ENCODE measurements around the gene PIP4K2B.
"Not testable (repeated sequence)": the region's sequence is repeated elsewhere in the genome, so short reads cannot be mapped to it uniquely, and the experiment has no call there.

The PIP4K2B gene

DNA sequence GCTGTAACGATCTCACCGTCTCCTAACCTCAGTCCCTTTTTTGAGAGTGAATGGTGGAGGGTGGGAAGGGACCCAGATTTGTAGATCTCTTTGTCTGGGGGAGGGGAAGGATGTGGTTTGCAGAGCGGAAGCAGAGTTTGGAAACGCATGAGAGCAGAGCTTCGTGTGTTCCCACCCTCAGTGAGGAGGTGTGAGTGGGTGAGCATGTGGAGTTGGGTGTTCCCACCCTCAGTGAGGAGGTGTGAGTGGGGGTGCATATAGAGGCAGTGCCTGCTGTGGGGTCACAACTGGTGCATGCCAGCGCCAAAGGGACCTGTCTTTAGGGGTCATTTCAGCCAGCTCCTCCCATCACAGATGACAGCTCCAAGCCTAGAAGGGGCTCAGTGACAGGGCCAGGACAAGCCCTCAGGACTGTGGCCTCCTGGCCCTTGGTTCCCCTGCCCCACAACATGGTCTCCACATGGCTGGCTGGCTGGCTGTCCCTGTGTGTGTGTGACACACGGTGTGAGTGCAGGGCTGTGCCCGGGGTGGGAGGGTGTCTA lies 71.0 kb downstream of the PIP4K2B start:
- no peak for DNase-seq

GRCh38 chr17:38727736-38728135 lies 71.6 kb downstream of the PIP4K2B start:
- no peak for DNase-seq

DNA sequence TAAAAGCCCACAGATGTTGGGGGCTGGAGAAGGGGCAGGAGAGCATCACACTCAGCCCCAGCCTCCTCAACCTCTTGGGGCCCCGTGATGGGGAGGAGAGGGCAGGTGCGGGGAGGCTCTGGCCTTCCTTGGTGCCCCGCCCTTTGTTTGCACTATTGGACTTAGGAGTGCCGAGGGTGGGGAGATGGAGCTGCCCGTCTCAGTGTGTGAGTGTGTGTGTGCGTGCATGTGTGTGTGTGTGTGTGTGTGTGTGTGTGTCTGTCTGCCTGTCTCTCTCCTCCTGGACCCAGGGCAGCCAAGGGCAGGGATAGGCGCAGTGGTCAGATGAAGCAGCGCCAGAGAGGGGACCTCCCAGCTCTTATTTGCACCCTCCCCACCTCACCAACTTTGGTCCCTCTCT lies 73.2 kb downstream of the PIP4K2B start:
- DNase-seq = not testable (repeated sequence)

DNA sequence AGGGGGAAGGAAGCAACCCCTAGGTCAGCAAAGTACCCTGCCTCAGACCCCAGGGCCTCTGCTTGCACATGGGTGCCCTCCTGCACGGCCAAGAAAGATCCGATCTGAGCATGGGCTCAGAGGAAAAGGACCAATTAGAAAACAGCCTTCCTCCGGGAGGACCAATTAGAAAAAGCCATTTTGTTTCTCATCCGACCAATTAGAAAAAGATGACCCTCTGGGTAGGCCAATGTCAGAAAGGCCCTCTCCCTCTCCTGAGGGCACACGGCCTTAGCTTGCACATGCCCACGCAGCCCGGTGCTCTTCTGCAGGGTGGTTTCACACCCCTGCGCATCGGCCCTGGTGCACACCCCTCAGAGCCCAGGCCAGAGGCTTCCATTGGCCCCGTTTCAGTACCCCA lies 74.3 kb downstream of the PIP4K2B start:
- DNase-seq = no peak

GRCh38 chr17:38724337-38724988 lies 74.9 kb downstream of the PIP4K2B start:
- peak in 1 of 2 experiments; percentile 65 for DNase-seq

DNA sequence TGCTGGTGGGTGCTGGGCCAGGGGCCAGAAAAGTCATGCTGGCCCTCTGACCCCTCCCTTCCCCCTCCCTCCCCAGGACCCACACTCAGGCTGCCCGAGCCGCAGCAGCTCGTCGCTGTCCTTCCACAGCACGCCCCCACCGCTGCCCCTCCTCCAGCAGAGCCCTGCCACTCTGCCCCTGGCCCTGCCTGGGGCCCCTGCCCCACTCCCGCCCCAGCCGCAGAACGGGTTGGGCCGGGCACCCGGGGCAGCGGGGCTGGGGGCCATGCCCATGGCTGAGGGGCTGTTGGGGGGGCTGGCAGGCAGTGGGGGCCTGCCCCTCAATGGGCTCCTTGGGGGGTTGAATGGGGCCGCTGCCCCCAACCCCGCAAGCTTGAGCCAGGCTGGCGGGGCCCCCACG lies 77.6 kb downstream of the PIP4K2B start:
- no peak for DNase-seq

DNA sequence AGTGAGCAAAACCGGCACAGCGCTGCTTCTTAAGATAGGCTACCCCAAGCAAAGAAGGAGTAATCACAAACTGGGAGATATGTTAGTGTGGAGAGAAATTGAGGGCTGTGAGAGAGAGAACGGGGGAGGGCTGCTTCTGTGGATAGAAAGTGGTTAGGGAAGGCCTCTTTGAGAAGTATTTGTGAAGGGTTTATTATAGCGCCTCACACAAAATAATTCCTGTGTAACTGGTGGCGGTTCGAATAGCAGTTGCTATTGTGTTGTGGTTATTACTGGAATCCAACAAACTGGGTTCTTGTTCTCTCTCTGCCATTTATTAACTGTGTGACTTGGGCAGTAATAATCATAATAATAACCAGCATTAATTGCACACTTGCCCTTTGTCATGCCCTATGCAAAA lies 78.4 kb downstream of the PIP4K2B start:
- DNase-seq = no peak

GRCh38 chr17:38719943-38720641 lies 79.3 kb downstream of the PIP4K2B start:
- no peak for DNase-seq

DNA sequence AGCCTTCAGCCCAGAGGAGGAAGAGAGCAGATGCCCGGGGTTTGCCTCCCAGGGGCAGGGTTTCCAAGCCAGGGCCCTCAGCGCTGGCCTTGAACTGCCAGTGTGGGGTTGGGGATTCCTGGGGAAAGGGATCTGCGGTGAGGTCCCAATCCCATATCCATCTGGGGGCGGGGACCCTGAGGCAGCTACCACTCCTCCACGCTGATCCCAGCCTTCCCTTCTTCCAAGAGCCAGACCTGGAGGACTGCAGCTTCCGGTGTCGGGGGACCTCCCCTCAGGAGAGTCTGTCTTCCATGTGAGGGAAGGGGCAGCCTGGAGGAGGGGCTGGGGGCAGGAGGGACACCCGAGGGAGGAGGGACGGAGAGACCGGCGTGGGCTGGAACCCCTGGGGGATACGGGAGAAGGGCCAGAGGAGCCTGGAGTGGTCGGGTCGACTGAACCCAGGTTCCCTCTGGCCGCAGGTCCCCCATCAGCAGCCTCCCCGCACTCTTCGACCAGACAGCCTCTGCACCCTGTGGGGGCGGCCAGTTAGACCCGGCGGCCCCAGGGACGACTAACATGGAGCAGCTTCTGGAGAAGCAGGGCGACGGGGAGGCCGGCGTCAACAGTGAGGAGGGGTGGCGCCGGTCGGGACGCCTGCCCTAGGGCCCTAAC lies 79.9 kb downstream of the PIP4K2B start:
- no peak for DNase-seq

- no peak for DNase-seq
Observed at GRCh38 chr17:38717139-38717745, 82.1 kb downstream of the PIP4K2B start.

DNA sequence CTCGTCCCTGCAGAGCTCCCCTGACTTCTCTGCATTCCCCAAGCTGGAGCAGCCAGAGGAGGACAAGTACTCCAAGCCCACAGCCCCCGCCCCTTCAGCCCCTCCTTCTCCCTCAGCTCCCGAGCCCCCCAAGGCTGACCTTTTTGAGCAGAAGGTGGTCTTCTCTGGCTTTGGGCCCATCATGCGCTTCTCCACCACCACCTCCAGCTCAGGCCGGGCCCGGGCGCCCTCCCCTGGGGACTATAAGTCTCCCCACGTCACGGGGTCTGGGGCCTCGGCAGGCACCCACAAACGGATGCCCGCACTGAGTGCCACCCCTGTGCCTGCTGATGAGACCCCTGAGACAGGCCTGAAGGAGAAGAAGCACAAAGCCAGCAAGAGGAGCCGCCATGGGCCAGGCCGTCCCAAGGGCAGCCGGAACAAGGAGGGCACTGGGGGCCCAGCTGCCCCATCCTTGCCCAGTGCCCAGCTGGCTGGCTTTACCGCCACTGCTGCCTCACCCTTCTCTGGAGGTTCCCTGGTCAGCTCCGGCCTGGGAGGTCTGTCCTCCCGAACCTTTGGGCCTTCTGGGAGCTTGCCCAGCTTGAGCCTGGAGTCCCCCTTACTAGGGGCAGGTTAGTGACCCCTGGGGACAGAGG lies 82.9 kb downstream of the PIP4K2B start:
- DNase-seq = no peak
